ENCODE measurements around the gene BZW2.

Gene BZW2

DNA sequence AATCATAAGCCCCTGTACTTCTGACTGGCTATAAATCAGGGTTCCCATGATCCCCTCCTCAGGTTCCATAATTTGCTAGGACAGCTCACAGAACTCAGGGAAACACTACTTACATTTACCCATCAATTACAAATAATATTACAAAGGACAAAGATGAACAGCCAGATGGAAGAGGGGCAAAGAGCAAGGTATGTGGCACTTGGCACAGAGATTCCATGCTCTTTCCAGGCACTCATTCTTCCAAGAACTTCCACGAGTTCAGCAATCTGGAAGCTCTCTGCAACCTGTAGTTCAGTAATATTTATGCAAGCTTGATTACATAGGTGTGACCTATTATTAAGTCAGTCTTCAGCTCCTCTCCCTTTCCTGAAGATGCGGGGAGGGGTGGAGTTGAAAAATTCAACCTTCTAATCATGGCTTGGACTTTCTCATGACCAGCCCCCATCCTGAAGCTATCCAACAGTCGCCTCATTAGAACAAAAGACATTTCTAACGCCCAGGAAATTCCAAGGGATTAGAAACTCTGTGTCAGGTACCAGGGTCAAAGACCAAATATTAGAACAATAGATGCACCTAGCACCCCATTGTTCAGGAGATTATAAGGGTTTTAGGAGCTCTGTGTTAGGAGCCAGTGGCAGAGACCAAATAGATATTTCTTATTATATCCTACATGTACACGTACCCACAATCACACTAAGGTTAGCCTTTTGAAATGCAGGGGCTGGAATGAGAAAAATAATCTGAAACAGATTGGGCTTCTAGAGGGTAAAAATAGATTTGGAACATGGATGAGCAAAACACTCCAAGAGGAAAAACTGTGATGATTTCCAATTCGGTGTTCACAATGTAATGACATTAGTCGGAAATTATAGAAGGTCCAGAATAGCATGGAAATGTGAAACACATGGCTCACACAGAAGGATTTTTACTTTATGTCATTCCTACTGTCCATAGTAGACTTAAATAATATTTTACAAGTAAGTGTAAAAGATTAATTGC, 7.4 kb upstream of the BZW2 start:
- TF ChIP-seq, protein P1, sequence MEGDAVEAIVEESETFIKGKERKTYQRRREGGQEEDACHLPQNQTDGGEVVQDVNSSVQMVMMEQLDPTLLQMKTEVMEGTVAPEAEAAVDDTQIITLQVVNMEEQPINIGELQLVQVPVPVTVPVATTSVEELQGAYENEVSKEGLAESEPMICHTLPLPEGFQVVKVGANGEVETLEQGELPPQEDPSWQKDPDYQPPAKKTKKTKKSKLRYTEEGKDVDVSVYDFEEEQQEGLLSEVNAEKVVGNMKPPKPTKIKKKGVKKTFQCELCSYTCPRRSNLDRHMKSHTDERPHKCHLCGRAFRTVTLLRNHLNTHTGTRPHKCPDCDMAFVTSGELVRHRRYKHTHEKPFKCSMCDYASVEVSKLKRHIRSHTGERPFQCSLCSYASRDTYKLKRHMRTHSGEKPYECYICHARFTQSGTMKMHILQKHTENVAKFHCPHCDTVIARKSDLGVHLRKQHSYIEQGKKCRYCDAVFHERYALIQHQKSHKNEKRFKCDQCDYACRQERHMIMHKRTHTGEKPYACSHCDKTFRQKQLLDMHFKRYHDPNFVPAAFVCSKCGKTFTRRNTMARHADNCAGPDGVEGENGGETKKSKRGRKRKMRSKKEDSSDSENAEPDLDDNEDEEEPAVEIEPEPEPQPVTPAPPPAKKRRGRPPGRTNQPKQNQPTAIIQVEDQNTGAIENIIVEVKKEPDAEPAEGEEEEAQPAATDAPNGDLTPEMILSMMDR (IDR thresholded peaks at IDR 0.05; ENCODE audit: low read depth, low read length, missing control alignments), result no peak
- in situ Hi-C loops (cut with HindIII; ENCODE audit: low sequenced_read_pairs), result no loop called here
- DNase-seq (ENCODE audit: low read depth), result no peak
- H3K4me3 ChIP-seq (ENCODE audit: low read depth, low read length), result no peak overlapping the region

DNA sequence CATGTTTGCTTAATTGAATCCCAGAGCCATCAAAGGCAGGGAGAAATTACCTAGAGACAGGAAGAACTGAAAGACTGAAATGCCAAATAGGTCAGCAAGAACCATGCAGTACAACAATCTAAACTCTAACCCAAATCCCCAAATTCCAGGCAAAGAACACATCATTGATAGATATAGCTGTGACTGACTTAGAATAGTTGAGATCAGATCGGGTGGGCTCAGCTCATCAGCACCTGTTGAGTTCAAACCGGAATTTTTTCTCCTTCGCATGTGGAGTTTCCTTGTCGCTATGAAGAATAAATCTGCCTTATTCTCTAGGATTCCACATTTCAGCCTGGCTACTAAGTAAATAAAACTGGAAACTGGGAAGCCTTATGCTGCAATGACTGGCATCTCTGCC, 1.8 kb upstream of the BZW2 start:
- H3K4me3 ChIP-seq (ENCODE audit: low read depth, low read length), result peak overlapping the region; percentile 91
- TF ChIP-seq, protein P1 (IDR thresholded peaks at IDR 0.05; ENCODE audit: low read depth, low read length, missing control alignments), result no peak
- DNase-seq (ENCODE audit: low read depth), result no peak
- in situ Hi-C loops (cut with HindIII; ENCODE audit: low sequenced_read_pairs), result no loop called here

DNA sequence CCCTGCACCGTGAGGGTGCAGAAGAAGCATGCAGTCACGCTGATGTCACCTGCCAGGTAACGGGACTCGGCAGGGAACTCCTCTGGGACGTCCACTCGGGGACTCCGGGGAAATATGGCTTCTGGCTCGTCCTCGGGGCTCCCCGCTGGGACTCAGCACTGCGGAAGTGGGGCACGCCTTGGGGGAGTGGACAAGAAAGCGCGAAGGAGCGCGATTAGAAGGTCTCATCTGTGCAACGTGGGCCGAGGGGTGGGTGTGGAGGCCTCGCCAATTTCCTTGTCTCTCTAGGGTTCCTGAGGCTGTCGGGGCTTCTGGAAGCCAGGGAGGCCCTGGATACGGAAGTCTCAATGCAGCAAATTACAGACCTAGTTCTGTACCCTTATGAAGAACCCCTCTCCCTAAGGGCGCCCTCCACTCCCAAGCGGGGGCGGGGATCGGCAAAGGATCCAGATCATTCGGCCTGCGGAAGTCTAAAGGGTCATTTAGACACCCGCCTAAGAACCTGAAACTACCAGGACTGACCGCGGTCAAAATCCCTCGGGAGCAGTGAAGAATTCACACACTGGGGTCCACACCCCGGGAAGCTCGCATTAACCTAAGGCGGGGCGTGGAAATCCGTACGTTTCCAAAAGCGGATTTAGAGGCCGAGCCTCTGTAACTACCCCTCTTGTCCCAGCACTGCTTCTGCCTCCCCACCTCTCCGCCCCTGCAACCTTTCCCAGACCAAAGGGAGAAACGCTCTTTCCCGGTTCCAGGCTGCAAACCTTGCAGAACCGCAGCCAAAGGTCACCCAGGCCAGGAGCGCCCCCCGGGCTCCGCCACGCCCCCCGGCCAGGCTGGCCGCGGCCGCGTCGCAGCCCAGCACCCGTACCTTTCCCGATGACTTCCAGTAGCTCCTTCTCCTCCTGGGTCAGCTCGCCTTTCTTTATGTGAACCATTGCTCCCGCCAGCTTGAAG, 1.1 kb upstream of the BZW2 start:
- DNase-seq (ENCODE audit: low read depth), result no peak

DNA sequence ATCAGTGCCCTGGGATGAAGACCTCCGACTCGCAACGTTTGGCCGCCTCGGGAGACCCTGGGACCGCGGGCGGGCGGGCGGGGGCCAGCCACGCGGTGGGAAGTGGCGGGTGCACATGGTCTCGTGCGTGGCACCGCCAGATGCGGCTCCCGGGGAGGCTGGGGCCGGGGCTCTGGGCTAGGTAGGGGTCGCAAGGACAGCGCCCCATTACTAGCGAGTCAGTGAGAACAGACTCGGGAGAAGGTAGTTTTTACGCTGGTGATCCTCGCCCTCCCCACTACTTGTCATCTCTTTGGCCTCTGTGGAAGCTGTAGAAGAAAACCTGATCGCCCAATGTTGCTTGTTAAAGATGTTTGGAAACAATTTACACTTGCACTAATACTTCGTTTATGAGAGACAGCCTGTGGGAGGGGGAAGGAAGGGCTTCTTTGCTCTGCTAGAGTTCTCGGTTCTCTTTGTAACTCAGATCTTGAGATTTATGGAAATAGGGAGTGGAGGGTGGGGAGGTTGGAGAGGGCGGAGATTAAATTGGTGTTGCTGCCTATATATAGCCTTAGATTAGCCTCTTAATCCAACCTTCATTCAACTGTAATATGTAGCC, 591 bp downstream of the BZW2 start:
- DNase-seq (ENCODE audit: low read depth), result no peak
- H3K4me3 ChIP-seq (ENCODE audit: low read depth, low read length), result peak overlapping the region; percentile 91
- in situ Hi-C loops (cut with HindIII; ENCODE audit: low sequenced_read_pairs), result no loop called here
- TF ChIP-seq, protein P1 (IDR thresholded peaks at IDR 0.05; ENCODE audit: low read depth, low read length, missing control alignments), result no peak

More for the DNA sequence above, 1.1 kb upstream of the BZW2 start:
- H3K4me3 ChIP-seq (ENCODE audit: low read depth, low read length), result peak overlapping the region; percentile 91
- in situ Hi-C loops (cut with HindIII; ENCODE audit: low sequenced_read_pairs), result no loop called here
- TF ChIP-seq, protein P1 (IDR thresholded peaks at IDR 0.05; ENCODE audit: low read depth, low read length, missing control alignments), result no peak

DNA sequence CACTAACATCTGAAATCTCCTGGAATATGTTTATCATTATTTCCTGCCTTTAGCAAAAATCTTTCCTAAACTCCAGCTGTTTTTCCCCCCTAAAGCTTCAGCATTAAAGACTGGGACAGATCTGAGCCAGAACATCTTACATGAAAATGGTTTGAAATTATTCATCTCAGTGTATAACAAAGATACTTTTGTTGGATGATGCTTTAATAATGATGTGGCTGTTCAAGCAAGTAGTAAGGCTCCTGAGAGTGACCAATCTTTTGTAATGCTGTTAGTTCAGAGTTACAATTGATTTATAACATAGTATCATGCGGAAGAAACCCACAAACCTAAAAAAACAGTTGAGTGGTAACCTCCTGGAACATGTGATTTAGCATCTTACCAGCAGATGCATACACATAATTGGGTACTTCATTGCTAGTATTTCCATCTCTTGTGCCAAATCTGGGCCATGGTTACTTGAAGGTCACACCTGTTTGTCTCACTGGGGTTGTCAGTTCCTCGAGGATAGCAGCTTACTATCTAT, 1.5 kb downstream of the BZW2 start:
- DNase-seq (ENCODE audit: low read depth), result no peak
- H3K4me3 ChIP-seq (ENCODE audit: low read depth, low read length), result peak overlapping the region; percentile 91
- TF ChIP-seq, protein P1 (IDR thresholded peaks at IDR 0.05; ENCODE audit: low read depth, low read length, missing control alignments), result no peak
- in situ Hi-C loops (cut with HindIII; ENCODE audit: low sequenced_read_pairs), result no loop called here

DNA sequence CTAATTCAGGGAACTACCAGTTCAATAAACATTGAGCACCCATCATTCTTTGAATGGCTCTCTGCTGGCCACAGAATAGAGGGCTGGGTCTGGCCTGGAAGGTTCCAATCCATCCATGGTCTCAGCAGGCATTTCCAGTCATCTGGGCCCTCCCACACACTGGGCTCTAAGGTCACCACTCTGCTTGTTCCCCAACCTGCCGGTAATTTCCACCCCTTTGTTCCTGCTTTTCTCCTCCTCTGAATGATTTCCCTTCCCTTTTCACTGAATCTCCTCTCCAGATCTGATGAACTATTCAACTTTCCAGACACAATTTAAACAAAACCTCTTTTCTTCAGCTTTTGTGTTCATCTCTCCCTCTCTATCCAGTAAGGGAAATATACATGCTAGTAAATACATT, 2.6 kb downstream of the BZW2 start:
- no peak for DNase-seq (ENCODE audit: low read depth)
- TF ChIP-seq, protein P1 (IDR thresholded peaks at IDR 0.05; ENCODE audit: low read depth, low read length, missing control alignments), result no peak
- no peak overlapping the region for H3K4me3 ChIP-seq (ENCODE audit: low read depth, low read length)
- in situ Hi-C loops (cut with HindIII; ENCODE audit: low sequenced_read_pairs), result no loop called here

Measured in astrocyte of the cerebellum (primary cell).